NCI-H510A treated with DMSO at 0.1 percent for 48 hours (cell line): Measurements from ENCODE around the gene SLC16A2.

Source experiments
- DNase-seq: peaks from one replicate; lab custom pipeline; 2025; lab: John Stamatoyannopoulos, UW

Gene SLC16A2

GRCh38 chrX:74421036-74421739 lies at the start of gene SLC16A2:
Gene SLC16A2 (plus strand): TSS chrX:74421493. CDS start chrX:74421638, 145 bp downstream.
- peak; percentile 59 for DNase-seq

GRCh38 chrX:74372272-74372671 lies 49.0 kb upstream of the SLC16A2 start:
- DNase-seq = no peak

- DNase-seq = no peak
Observed at GRCh38 chrX:74377282-74377681, 44.0 kb upstream of the SLC16A2 start.

- DNase-seq = peak; percentile 21
Observed at GRCh38 chrX:74382613-74383012, 38.7 kb upstream of the SLC16A2 start.

- peak; percentile 0 for DNase-seq
Observed at GRCh38 chrX:74383611-74384010, 37.7 kb upstream of the SLC16A2 start.

GRCh38 chrX:74389016-74389722 lies 32.1 kb upstream of the SLC16A2 start:
- DNase-seq = no peak

GRCh38 chrX:74395556-74395955 lies 25.7 kb upstream of the SLC16A2 start:
- DNase-seq = no peak

- no peak for DNase-seq
Observed at GRCh38 chrX:74405973-74406489, 15.3 kb upstream of the SLC16A2 start.

- no peak for DNase-seq
Observed at GRCh38 chrX:74408304-74408703, 13.0 kb upstream of the SLC16A2 start.

- DNase-seq = no peak
Observed at GRCh38 chrX:74419864-74420195, 1.5 kb upstream of the SLC16A2 start.

- DNase-seq = peak; percentile 16
Observed at GRCh38 chrX:74420196-74421035, 877 bp upstream of the SLC16A2 start.

GRCh38 chrX:74421740-74422352 lies 553 bp downstream of the SLC16A2 start:
- no peak for DNase-seq

GRCh38 chrX:74422576-74423288 lies 1.4 kb downstream of the SLC16A2 start:
- peak; percentile 37 for DNase-seq

- no peak for DNase-seq
Observed at GRCh38 chrX:74423289-74423998, 2.2 kb downstream of the SLC16A2 start.

- DNase-seq = no peak
Observed at GRCh38 chrX:74426071-74426470, 4.8 kb downstream of the SLC16A2 start.

GRCh38 chrX:74426615-74427014 lies 5.3 kb downstream of the SLC16A2 start:
- DNase-seq = no peak

- no peak for DNase-seq
Observed at GRCh38 chrX:74431797-74432196, 10.5 kb downstream of the SLC16A2 start.

- DNase-seq = no peak
Observed at GRCh38 chrX:74434336-74434735, 13.0 kb downstream of the SLC16A2 start.

- no peak for DNase-seq
Observed at GRCh38 chrX:74437530-74437929, 16.2 kb downstream of the SLC16A2 start.

- DNase-seq = no peak
Observed at GRCh38 chrX:74438764-74439163, 17.5 kb downstream of the SLC16A2 start.

GRCh38 chrX:74445099-74445498 lies 23.8 kb downstream of the SLC16A2 start:
- DNase-seq = no peak
